Memory B cell (primary cell): Measurements from ENCODE around the gene HOXB6.

Experiments
- ATAC-seq: fragments of 150-1000 bp; cut with Tn5 transposase; 2 replicates; pipeline ENCODE4 v1.10.0; 2021; ENCODE audit warnings: low read depth, mild to moderate bottlenecking, moderate library complexity
- DNase-seq, 2 donors: peaks; one replicate each; pipeline ENCODE4 v3.0.0; 2022; ENCODE audit warnings: low spot score in 2 of 2
- H3K27ac Mint-ChIP-seq: one replicate; pipeline ENCODE4 v1.8.0; 2022; ENCODE audit warnings: mild to moderate bottlenecking, moderate library complexity, mixed read lengths
- H3K27me3 Mint-ChIP-seq: one replicate; pipeline ENCODE4 v1.8.0; 2022; ENCODE audit warnings: mixed read lengths
- H3K36me3 Mint-ChIP-seq: one replicate; pipeline ENCODE4 v1.8.0; 2022; ENCODE audit warnings: mild to moderate bottlenecking, mixed read lengths
- H3K4me1 Mint-ChIP-seq: one replicate; pipeline ENCODE4 v1.8.0; 2022; ENCODE audit warnings: mixed read lengths
- H3K4me3 Mint-ChIP-seq: one replicate; pipeline ENCODE4 v1.8.0; 2022; ENCODE audit warnings: mild to moderate bottlenecking, moderate library complexity, mixed read lengths
- H3K9me3 Mint-ChIP-seq: one replicate; pipeline ENCODE4 v1.8.0; 2022; ENCODE audit warnings: mixed read lengths

Gene HOXB6

DNA sequence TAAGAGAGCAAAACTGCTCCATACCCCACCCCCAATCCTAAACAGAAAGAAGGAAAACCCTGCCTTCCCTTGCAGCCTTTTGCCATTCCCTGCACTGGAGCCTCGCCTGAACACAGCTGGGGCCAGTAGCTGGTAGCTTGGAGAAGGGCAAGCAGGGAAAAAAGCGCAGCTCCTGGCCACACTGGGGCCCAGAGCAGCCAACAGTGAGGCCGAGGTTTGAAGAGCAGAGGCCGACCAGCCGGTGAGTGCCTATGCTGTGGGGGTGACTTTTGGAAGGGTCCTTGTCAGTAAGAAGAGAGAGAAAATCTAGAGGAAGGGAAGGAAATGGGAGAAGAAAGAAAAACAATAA is 24.6 kb upstream of the HOXB6 start:
- H3K4me1 Mint-ChIP-seq: peaks cover 3% of the 10 kb centered on the region
- ATAC-seq (no peak), DNase-seq (no peak)
- peaks cover 36% of the 10 kb centered on the region for H3K27me3 Mint-ChIP-seq
- H3K27ac Mint-ChIP-seq: no peak overlapping the region
- H3K9me3 Mint-ChIP-seq: no peaks in the 10 kb centered on the region
- H3K4me3 Mint-ChIP-seq: no peak overlapping the region
- H3K36me3 Mint-ChIP-seq: no peaks in the 10 kb centered on the region

DNA sequence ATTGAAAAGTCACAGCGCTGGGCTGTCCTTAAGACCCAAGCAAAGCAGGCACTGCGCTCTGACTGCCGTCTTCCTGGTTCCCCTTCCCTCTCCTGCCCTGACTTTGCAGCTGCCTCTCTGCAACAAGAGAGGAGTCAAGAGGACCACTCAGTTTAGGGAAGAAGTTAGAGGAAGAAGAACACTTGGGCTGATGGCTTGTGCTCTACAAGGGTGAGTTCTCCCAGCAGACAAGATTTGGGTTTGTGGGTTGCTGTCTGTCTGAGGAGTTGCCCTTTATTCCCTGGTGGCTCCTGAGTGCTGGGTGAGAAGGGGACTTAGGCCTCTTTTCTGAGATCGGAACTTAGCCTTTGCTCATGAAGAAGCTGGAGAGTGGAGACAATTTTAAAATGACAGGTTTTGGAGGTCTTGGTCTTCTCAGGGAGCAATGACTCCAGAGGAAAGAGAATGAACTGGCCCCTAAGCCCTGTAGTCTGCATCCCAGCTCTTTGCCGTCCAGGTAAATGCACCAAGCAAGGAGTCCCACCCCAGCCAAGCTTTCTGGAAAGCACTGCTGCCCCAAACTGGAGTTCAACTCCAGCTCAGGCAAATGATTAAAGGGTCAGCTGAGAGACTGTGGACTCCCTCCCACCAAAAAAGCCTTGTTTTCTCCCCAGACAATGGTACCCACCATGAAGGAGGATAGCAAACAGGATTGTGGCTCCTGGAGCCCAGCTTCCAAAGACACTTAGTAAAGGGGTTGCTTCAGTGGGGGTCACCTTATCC is 24.0 kb upstream of the HOXB6 start:
- no peak overlapping the region for H3K4me3 Mint-ChIP-seq
- ATAC-seq (no peak), DNase-seq (no peak)
- peaks cover 3% of the 10 kb centered on the region for H3K4me1 Mint-ChIP-seq
- H3K9me3 Mint-ChIP-seq: no peaks in the 10 kb centered on the region
- no peak overlapping the region for H3K27ac Mint-ChIP-seq
- H3K36me3 Mint-ChIP-seq: no peaks in the 10 kb centered on the region
- peaks cover 38% of the 10 kb centered on the region for H3K27me3 Mint-ChIP-seq

DNA sequence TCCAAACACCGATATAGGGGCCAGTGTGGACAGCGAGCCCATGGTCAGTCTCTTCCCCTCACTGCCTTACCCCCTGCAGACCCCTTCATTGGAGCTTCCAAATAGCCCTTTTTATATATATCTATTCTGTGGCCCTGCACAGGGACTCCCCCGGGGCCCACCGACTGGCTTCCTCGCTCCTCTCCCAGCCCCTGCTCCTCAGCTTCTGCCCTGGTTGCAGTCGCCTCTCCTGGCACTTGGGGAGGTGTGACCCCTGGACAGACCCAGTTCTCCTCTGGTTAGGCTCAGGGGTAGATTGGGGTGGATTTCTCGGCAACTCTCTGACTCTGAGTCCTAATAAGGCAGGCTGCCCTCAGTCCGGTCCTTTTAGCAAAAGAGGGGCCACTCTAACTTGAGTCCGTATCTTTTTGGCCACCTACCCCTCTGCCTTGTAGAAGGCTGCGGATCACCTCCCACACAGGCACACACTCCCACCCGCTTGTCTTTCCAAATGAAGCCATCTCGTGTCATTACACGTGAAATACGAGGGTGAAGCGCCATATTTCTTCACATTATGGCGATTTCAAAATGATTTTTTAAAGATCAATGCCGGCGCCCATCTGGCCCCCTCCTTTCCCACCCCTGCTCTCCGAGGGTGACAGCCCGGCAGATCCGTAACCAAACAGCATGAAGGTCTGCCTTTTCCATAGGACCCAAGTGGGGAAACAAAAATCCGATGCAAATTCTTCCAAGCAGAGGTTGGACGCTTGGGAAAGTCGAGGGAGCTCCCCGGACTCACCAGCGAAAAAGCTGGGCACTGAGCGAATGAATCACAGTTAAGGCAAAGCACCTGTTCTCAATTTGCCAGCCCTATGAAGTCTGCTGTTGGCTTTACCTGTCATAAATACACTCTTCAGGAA is 23.1 kb upstream of the HOXB6 start:
- H3K27me3 Mint-ChIP-seq: peaks cover 41% of the 10 kb centered on the region
- no peak overlapping the region for H3K27ac Mint-ChIP-seq
- ATAC-seq (no peak), DNase-seq (no peak)
- H3K36me3 Mint-ChIP-seq: no peaks in the 10 kb centered on the region
- peaks cover 3% of the 10 kb centered on the region for H3K4me1 Mint-ChIP-seq
- no peaks in the 10 kb centered on the region for H3K9me3 Mint-ChIP-seq
- H3K4me3 Mint-ChIP-seq: no peak overlapping the region

DNA sequence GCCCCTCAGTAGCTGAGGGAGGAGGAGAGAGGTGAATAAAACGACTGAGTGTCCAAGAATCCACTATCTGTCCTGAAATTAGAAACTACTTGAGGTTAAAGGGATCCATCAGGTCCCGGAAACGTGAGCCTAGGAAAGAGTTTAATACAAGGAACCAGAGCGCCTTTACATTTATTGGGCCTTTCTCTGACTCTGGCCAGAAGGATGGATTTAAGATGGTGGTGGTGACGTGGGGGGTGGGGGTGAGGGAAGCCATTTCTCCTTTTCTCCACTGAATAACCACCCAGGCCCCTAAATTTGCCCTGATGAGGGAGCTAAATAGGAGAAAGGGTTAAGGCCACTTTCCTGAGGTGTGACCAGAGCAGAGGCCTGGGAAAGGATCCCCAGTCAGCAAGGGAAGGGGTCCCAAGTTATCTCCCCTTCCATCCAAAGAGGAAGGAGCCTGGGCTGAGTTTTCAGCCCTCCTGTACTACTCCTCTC is 22.4 kb upstream of the HOXB6 start:
- ATAC-seq (no peak), DNase-seq (no peak)
- no peak overlapping the region for H3K27ac Mint-ChIP-seq
- H3K36me3 Mint-ChIP-seq: no peaks in the 10 kb centered on the region
- H3K27me3 Mint-ChIP-seq: peaks cover 44% of the 10 kb centered on the region
- peaks cover 3% of the 10 kb centered on the region for H3K4me1 Mint-ChIP-seq
- no peaks in the 10 kb centered on the region for H3K9me3 Mint-ChIP-seq
- H3K4me3 Mint-ChIP-seq: no peak overlapping the region

DNA sequence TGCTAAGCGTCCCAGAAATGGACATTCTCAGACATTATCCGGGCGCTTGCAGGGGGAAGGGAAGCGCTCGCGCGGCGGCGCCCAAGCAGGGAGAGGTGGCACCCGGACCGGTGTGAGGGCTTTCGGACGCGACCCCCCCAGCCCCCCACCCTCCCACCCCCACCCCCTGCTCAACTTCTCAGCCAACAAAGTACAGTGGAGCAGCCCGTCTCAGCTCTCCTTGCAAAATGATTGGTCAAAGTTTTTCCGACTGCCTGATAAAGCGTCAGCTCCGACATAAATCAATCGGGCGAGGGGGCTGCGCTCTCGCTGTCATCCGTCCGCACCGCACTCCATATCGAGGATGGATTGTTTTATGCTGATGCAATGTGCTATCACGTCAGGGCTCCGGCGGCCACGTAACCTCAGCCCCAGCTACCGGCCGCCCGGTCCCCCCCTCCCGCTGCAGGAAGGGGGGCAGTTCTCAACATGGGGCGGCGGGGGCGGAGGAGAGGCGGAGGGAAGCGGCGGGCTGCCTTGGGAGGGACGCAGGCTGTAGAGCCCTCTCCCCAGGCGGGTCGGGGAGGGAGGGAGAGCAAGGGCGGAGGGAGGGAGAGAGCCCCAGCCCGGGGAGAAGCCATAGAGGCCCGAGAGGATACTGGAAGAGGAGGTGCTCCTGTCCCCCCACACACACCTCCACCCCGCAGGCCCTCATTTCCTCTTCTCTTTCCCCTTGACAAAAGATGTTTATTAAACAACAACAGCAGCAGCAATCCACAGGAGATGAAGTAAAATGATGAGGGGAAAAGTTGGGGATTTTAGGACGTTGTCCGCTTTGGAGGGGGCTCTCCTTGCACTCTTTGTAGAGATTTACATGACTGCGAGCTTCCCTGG is 21.7 kb upstream of the HOXB6 start, which contains the start of gene HOXB9:
HOXB9 (minus strand) TSS at position 114 of the 873 bp plus-strand sequence; CDS start at position 25, 89 bp downstream.
- DNase-seq: no peak
- H3K27me3 Mint-ChIP-seq: peaks cover 47% of the 10 kb centered on the region
- no peaks in the 10 kb centered on the region for H3K36me3 Mint-ChIP-seq
- H3K4me3 Mint-ChIP-seq: peak within 1 kb of the TSS; percentile 90
- no peaks in the 10 kb centered on the region for H3K9me3 Mint-ChIP-seq
- peak; percentile 25 for ATAC-seq
- H3K4me1 Mint-ChIP-seq: peaks cover 3% of the 10 kb centered on the region
- H3K27ac Mint-ChIP-seq: peak within 1 kb of the TSS; percentile 82

DNA sequence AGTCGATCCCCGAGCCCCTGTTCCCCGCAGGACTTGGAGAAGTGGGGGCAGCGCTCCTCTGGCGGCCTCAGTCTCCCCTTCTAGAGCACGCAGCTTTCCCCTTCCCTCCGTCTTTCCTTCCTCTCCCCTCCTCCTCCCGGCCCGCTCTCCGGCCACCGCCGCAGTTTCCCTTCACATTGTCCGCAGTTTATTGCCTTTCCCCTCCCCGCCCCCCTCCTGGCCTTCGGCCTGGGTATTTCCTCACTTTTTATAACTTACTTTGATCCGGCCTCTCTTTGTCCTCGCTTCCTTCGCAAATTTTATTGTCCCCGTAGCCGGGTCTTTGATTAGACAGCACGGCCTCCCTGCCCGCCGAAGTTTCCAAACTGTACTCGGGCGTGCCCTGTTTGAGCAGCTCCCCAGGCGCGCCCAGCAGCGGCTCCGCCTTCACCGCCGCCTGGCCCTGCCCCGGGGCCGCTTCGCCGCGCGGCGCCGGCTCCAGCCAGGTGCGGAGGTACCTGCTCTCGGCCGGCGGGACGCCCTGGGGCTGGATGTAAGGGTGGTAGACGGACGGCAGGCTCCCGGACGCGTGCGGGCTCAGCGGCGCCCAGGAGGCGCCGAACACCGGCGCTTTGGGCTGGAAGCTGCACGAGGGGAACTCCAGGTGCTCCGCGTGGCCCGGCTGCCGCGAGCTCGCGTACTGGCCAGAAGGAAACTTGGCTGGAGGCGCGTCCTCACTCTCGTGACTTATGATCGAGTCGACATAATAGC is 20.9 kb upstream of the HOXB6 start:
- H3K4me1 Mint-ChIP-seq: peaks cover 3% of the 10 kb centered on the region
- H3K9me3 Mint-ChIP-seq: no peaks in the 10 kb centered on the region
- DNase-seq (peak in 1 of 2 donors; percentile 52), ATAC-seq (peak; percentile 68)
- peak overlapping the region; percentile 90 for H3K4me3 Mint-ChIP-seq
- H3K36me3 Mint-ChIP-seq: no peaks in the 10 kb centered on the region
- peak overlapping the region; percentile 82 for H3K27ac Mint-ChIP-seq
- peaks cover 48% of the 10 kb centered on the region for H3K27me3 Mint-ChIP-seq

DNA sequence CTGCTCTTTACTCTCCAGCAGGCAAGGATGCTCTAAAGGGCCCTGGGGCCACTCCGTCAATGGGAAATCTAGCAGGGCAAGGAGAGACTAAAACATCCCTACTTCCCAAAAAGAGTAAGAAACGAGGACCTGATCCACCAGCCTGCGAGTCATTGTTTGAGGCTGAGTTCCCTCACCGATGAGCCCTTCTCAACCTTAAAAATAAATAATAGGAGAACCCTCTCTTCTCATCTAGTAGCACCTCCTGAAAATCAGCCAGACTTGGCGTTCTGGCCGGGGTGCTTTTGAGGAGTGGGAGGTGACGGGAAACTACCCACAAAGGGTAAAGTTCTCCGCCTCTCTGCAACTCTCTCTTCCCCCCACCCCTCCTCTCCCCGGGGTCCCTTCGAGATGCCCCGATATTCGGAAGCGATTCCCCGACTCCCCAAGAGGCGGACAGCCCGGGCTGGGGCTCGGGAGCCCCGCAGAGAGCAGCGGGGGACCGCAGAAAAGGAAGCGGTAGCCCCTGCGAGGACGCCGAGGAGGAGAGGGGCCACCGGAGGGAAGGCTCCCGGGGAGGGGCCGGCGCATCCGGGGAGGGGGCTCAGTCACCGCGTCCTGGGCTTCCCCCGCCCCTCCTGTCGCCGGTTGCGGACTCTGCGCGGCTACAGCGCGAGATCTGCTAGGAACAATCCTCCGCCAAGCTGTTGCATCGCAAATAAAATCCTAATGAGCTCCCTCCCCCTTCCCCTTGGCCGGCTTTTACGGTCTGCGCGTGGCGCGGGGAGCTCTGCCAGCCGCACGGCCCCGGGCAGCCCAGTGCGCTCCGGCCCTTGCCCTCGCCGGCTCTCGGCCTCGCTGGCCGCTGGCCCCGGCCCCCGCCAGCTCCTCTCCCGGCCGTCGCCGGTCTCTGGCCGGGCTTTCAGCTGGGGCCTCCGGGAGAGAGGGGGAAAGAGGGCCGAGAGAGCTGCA is 20.0 kb upstream of the HOXB6 start:
- ATAC-seq (no peak), DNase-seq (no peak)
- Mint-ChIP-seq H3K9me3 (no peaks in the 10 kb centered on the region), H3K4me1 (peaks cover 3% of the 10 kb centered on the region), H3K27ac (no peak overlapping the region), H3K36me3 (no peaks in the 10 kb centered on the region), H3K27me3 (peaks cover 42% of the 10 kb centered on the region), H3K4me3 (no peak overlapping the region)

DNA sequence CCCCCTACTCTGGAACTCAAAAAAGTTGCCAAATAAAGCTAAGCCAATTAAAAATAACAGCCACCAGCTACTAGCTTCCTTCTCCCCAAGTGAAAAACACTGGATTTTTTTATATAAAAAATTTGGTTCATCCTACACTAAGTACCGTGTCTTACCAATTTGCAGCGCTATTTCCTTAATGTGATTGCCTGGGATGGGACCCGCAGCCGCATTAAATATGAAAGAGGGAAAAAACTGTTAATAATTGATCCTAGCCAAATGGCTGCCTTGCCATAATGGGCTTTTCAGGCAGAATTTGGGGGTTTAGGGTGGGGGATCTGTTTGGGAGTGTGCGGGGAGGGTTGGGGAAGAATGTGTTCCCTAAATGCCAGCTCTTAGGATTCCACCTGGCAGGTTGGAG is 19.3 kb upstream of the HOXB6 start:
- peaks cover 38% of the 10 kb centered on the region for H3K27me3 Mint-ChIP-seq
- peaks cover 3% of the 10 kb centered on the region for H3K4me1 Mint-ChIP-seq
- H3K4me3 Mint-ChIP-seq: no peak overlapping the region
- no peak overlapping the region for H3K27ac Mint-ChIP-seq
- no peaks in the 10 kb centered on the region for H3K9me3 Mint-ChIP-seq
- DNase-seq: no peak
- H3K36me3 Mint-ChIP-seq: no peaks in the 10 kb centered on the region
- ATAC-seq: no peak

DNA sequence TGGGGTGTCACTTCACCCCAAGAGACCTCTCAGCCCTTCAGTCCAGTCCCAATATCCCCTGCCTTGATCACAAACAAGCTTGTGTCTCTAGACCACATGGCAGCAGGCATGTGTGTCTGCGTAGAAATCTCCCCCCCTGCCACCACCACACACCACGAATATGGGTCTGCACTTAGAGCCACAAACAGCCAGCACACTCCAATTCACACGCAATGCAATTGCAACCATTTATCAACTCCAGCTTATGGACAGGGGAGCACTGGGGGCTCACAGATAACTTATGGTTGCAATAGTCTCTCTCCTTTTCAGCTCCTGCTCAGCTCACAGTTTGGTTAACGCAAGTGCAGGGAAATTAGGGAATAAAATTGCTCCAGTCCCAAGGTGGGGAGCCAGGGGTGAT is 18.8 kb upstream of the HOXB6 start:
- ATAC-seq: no peak
- Mint-ChIP-seq H3K36me3 (no peaks in the 10 kb centered on the region), H3K27ac (no peak overlapping the region), H3K4me1 (peaks cover 4% of the 10 kb centered on the region), H3K4me3 (no peak overlapping the region), H3K27me3 (peaks cover 39% of the 10 kb centered on the region), H3K9me3 (no peaks in the 10 kb centered on the region)
- no peak for DNase-seq

DNA sequence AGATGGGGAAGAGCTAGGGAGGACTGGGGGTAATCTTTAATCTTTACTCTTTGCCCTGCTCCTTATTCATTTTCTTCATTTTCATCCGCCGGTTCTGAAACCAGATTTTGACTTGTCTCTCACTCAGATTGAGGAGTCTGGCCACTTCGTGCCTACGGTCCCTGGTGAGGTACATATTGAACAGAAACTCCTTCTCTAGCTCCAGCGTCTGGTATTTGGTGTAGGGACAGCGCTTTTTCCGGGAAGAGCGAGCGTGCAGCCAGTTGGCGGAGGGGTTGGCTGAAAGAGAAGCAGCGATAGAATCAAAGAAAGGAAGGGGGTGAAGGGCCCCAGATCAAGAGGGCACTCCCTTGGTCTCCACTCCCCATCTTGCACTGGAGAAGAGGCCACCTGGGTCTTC is 18.1 kb upstream of the HOXB6 start:
- Mint-ChIP-seq H3K4me1 (peaks cover 6% of the 10 kb centered on the region), H3K9me3 (no peaks in the 10 kb centered on the region), H3K27ac (no peak overlapping the region), H3K36me3 (no peaks in the 10 kb centered on the region), H3K4me3 (no peak overlapping the region), H3K27me3 (peaks cover 41% of the 10 kb centered on the region)
- ATAC-seq: no peak
- no peak for DNase-seq

DNA sequence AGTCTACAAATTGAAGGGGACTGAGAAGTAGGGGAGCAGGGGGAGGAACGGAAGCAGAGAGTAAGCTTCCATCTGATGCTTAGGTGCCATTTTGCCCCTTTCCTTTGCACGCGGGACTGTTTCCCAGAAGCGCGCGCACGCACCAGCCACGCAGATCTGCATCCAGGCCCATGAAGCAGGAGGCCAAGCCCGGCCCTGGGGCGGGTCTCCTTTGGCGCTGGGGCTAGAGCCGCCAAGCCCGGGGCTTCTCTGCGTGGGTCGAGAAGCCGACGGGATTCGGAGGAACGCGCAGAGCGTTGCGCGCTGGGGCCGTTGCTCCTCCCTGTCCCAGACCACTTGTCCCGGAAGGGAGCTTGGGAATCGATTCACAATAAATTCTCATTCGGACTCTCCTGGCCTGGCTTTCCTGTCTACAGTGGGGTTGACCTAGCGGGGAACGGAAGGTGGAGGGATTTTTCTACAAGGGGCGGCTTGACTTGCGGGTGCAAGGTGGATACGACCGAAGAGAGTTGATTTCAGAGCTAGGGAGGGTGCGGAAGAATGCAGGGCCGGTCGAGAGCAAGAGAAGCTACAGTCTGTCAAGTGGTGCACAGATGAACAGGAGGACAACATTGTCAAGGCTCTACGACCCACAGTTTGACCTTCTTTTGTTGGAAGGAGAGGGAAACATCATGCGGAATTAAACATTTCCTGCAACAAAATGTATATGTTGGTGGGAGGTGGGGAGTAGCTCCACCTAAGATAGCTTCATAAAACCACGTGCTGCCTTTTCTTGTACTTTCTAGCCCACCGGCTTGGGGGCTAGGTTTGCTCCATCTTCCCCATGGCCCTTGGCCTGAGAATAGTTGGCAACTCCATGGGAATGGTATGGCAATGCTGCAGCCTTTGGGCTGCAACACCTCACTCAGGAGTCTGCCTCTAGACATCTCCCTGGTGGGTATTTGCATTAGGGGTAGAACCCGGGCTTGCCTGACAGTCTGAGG is 16.9 kb upstream of the HOXB6 start:
- no peak overlapping the region for H3K4me3 Mint-ChIP-seq
- ATAC-seq: no peak
- DNase-seq: no peak
- H3K9me3 Mint-ChIP-seq: no peaks in the 10 kb centered on the region
- peaks cover 40% of the 10 kb centered on the region for H3K27me3 Mint-ChIP-seq
- peaks cover 8% of the 10 kb centered on the region for H3K4me1 Mint-ChIP-seq
- no peaks in the 10 kb centered on the region for H3K36me3 Mint-ChIP-seq
- H3K27ac Mint-ChIP-seq: no peak overlapping the region
